HG03108 (cell line): ENCODE measurements around the gene CC2D1A.

Experiments used
- ATAC-seq: cut with Tn5 transposase; IDR thresholded peaks from one replicate; pipeline ENCODE4 v1.9.1; 2021; ENCODE audit warnings: moderate library complexity; ENCODE audit not compliant: unreplicated experiment

Gene CC2D1A

DNA sequence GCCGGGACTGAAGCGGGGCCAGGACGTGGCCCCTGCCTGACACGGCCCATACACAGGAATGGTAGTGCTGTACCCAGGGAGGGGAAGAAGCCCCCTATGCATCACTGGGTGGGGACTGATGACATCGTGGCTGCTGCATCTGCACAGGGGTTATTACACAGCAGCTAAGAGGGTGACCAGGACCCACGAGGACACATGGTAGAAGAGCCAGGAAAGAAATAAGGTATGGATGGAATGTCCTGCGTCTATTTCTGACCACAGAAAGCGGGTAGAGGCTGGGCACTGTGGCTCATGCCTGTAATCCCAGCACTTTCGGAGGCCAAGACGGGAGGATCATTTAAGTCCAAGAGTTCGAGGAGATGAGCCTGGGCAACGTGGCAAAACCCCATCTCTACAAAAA, 70.4 kb downstream of the CC2D1A start:
- no peak for ATAC-seq

DNA sequence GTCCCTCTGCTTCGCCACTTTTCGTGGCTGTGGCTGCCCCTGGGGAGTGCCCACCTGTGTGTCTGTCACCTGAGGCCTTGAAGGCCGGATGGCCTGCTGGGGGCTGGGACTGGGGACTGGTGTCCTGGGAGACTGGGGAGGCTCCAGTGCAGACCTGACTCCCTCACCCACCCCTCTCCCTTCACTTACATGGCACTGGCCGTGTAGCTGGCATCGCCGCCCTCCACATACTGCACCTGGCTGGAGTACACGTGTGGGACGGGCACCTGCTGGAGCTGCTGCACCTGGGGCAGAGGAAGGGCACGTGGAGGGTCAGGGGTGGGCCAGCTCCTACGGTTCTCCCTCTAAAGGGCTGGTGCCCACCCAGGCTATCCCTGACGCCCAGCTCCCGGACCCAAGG, 71.8 kb downstream of the CC2D1A start:
- ATAC-seq: no peak

DNA sequence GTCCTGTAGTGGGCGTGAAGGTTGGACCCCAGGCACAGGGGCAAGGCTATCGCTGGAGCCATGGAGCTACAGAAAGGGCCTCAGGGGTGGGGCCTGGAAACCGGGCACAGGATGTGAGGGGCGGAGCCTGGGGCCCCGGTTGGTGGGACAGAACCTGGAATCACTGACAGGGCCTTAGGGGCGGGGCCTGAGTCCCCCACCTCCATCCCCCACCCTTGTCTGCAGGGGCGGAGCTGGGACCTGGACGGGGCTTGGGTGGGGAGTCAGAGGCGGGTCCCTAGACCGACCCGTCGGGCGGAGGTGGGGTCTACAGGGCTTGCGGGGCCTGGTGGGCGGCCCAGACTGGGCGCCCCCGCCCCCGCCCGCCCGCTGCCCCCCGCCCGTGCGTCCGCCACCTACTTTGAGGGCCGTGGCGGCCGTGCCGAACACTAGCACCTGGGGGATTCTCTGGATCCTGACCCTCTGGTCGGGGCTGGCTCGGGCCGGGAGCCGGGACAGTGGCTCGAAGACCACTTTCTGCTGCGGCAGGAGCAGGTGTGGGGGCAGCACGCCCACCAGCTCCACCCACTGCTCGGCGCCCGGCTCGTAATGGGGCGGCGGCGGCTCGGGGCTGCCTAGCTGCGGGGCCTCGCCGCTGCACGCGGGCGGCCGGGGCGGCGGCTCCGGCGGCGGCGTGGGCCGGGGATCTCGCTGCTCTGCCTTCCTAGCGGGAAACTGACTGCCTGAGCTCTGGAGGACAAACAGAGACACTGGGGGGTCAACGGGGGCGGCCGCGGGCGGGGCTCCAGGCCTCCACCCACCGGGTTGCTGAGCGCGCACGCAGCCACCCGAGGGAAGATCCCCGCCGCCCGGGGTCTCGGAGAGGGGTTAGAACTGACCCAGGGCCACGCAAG, 72.6 kb downstream of the CC2D1A start:
- ATAC-seq: no peak

DNA sequence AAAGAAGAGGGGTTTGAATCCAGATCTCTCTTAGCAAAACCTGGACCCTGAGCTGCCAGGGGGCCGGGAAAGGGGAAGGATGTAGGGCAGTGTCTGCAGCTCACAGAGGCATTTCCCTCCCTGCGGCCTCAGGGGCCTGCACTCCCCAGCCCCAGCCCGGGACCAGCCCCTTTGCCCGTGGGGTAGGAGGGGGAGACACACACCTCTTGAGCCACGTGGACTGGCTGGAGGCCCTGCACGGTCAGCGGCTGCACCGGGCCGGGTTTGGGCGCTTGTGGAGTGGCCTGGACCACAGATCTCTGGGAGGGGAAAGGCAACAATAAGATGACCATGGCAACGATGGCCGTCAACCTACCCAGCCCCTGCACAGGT, 73.2 kb downstream of the CC2D1A start:
- no peak for ATAC-seq

DNA sequence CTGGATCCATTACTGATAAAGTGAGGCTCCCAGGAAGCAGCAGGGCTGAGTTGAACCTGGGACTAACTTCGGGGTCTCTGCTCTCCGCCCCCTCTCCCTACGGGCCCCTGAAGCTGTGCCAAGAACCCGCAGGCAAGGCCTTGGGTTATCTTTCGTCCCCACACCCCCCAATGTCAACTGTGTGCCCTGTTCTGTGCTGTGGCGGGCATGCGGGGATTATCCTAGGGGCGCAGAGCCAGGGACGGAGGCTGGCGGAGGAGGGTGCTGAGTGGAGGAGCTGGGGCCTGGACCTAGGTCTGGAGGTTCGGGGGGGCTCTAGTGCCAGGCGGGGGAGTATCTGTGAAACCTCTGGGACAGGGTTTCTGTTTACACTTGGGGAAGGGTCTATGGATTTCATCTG, 73.7 kb downstream of the CC2D1A start:
- no peak for ATAC-seq

DNA sequence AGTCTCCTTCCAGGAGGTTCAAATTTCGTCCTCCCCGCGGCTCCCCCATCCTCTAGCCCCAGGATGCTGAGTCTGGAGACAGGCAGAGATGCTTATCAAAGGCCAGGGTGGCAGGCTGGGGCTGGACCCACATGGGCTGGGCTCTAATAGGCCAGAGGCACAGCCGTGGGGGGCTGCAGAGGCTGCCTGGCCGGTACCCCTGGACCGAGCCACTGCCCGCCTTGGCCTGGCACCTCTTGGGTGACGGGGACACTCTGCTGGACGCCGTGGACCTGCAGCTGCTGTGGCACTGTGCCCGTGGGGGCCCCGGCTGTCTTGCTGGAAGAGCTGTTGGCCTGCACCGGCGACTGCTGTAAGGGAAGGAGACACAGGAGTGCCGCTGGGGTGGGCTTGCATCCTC, 74.3 kb downstream of the CC2D1A start:
- no peak for ATAC-seq
